NCI-H748 (cell line): ENCODE results near the gene VPS11.

Experiments
- DNase-seq: peaks from one replicate; lab custom pipeline; 2025; ENCODE audit not compliant: unreplicated experiment; lab: John Stamatoyannopoulos, UW

VPS11 gene

DNA sequence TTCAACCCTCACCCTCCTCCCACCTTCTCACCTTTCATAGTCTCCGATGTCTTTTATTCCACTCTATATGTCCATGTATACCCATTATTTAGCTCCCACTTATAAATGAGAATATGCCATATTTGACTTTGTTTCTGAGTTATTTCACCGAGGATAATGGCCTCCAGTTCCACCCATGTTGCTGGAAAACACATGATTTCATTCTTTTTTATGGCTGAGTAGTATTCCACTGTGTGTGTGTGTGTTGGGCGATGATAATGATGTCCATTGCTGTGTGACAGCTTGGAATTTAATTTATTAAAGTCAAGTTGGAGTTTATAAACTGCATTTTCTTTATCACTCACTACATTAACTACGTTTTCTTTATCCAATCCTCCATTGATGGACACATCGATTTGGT is 50.6 kb downstream of the VPS11 start:
- DNase-seq = no peak

DNA sequence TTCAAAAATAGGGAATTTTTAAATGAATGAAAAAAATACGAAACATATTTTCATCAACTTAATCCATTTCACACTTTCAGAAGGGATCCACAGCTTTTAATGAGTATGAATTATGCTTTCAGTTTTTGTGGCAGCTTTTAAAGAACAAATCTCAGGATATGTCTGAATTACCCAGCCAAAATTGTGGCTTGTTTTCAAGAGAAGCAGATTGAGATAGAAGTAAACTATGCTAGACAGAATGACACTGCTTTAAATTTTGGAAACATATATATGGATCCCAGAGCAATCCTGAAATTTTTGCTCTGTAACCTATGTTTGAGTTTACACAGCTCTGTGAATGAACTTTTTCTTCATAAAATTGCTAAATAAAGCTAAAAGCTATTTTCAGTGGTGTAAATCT is 51.3 kb downstream of the VPS11 start:
- no peak for DNase-seq

DNA sequence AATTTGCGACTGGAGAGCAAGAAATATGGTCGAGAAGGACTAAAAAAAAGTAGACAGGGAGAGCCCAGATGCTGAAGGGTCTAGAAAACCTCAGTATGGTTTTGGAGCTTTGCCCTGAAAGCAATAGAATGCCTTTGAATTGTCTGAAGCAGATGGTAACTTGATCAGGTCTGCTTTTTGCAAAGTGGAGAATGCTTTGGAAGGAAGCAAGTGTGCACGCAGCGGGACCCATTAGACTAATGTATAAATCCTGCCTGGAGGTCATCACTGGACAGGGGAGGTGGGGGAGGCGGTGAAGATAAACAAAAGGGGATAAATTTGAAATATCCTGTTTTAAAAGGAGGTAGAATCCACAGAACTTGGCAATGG is 53.0 kb downstream of the VPS11 start:
- peak; percentile 55 for DNase-seq

DNA sequence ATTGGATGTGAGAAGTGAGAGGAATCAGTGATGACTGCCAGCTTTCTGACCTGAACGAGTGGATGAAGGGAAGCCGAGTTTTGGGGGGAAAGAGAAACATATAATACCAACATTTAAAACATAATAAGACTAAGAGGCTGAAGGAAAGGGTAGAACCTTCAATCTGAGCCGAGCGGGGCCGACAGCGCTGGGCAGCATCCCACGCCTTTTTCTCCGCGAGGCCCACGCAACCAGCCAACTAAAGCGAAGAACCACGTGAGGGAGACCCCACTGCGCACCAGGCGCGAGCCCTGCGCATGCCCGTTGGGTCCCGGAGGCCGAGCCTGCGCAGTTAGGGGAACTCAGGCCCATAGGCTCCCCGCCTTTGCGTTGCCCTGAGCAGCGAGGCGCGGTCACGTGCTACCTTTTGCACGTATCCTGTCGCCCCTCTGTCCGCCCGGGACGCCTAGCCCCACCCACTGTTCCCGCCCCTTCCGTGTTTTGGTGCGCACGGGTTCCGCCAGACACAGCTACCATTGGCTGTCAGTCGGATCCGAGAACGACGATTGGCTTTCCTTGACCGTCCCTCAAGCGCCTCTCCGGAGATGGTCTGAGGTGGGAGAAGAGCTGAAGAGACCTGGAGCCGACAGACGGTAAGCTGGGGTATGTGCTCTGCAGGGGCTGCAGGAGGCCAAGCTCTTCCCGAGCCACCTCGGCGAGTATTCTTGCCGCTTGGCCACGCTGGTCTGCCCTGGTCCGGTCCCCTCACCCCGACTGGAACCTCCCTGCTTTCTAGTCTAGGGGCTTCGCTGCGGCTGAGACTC is 53.6 kb downstream of the VPS11 start, which contains the start of gene HINFP:
Gene HINFP, plus strand, starts transcription at position 573 of the 803 bp plus-strand sequence. CDS start 5,365 bp downstream, outside the sequence.
- DNase-seq = peak; percentile 98

DNA sequence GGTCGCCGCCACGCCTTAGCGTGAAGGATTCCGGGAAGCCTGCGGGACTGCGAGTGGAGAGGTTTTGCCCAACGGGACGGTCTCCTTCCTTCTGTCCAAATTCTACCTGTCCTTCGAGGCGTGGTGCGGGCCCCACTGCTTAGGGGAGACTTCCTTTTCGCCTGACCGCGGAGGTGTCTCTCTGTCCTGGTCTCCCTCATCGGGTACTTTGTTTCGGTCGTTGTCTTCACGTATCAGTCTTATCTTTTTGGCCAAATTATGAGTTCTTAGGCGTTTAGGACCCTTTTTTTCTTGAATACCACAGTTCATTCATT is 54.1 kb downstream of the VPS11 start:
- DNase-seq = no peak

DNA sequence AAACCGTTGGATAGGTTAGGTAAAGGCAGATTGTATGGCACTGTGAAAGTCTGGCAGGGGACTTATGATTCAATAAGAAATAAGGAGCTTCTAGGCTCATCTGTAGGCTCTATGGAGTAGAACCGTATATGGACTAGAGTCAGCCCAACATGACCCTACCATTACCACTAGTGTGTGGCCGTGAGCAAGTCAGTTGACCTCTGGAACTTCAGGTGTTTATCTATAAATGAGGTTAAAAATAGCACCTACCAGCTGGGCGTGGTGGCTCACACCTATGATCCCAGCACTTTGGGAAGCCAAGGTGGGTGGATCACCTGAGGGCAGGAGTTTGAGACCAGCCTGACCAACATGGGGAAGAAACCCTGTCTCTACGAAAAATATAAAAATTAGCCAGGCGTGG is 58.2 kb downstream of the VPS11 start:
- DNase-seq = no peak

DNA sequence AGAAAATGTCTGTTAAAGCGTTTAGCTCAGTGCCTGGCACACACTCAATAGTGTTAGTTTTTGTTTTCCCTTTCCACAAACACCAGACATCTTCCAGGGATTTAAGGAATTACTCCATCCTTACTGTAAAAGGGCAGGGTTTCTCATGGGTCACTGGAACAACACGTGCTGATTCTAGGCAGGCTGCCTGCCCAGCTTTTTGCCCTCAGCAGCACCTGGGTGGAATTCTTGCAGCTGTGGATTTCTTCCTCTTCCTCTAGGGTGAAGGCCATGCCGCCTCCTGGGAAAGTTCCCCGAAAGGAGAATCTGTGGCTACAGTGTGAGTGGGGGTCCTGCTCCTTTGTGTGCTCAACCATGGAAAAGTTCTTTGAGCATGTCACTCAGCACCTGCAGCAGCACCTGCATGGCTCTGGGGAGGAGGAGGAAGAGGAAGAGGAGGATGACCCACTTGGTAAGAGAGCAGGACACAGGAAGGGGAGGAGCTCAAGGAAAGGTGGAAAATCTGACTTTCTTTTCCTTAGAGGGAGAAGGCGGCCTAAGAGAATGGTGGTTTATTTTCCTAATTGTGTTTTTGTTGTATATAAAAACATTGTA is 59.2 kb downstream of the VPS11 start:
- no peak for DNase-seq

DNA sequence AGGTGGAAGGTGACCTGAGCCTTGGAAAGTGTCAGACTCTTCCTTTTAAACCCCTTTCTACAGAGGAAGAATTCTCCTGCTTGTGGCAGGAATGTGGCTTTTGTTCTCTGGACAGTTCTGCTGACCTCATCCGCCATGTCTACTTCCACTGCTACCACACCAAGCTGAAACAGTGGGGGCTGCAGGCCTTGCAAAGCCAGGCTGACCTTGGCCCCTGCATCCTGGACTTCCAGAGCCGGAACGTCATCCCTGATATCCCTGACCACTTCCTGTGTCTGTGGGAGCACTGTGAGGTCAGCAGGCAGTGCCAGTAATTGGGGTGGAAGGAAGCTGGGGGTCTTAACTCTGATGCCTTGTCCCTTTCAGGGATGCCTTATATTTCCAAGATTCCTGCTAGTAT is 63.0 kb downstream of the VPS11 start:
- no peak for DNase-seq
